ENCODE data around the gene IRF9.
A peak's percentile ranks its signal among the peaks of the same experiment; 100 is the strongest.

Gene IRF9

GRCh38 chr14:24160850-24161804, at the start of gene IRF9:
TSS of gene IRF9 (plus strand) at chr14:24161265. CDS start at chr14:24162145, 880 bp downstream.
- peak; percentile 74 for DNase-seq

- no peak for DNase-seq
Measured at GRCh38 chr14:24113379-24113800, 47.7 kb upstream of the IRF9 start.

GRCh38 chr14:24113801-24114531, 47.1 kb upstream of the IRF9 start:
- DNase-seq, result no peak

- peak; percentile 98 for DNase-seq
Measured at GRCh38 chr14:24114532-24115421, 46.3 kb upstream of the IRF9 start, which contains the start of the genes DCAF11 and NRL. TSS of gene DCAF11 (plus strand) at chr14:24114777. CDS start at chr14:24115595, 818 bp downstream. TSS of gene NRL (minus strand) at chr14:24114949. CDS start at chr14:24082848, 32,101 bp downstream.

GRCh38 chr14:24115422-24116127, 45.5 kb upstream of the IRF9 start:
- no peak for DNase-seq

- no peak for DNase-seq
Measured at GRCh38 chr14:24116128-24116814, 44.8 kb upstream of the IRF9 start.

GRCh38 chr14:24117179-24117578, 43.9 kb upstream of the IRF9 start:
- no peak for DNase-seq

- DNase-seq, result no peak
Measured at GRCh38 chr14:24119691-24120090, 41.4 kb upstream of the IRF9 start.

- DNase-seq, result no peak
Measured at GRCh38 chr14:24121210-24121609, 39.9 kb upstream of the IRF9 start.

- DNase-seq, result no peak
Measured at GRCh38 chr14:24122416-24122815, 38.6 kb upstream of the IRF9 start.

- no peak for DNase-seq
Measured at GRCh38 chr14:24122898-24123297, 38.2 kb upstream of the IRF9 start.

- DNase-seq, result no peak
Measured at GRCh38 chr14:24123424-24124417, 37.3 kb upstream of the IRF9 start.

- no peak for DNase-seq
Measured at GRCh38 chr14:24126939-24127338, 34.1 kb upstream of the IRF9 start.

GRCh38 chr14:24127673-24128072, 33.4 kb upstream of the IRF9 start:
- no peak for DNase-seq

GRCh38 chr14:24129410-24129998, 31.6 kb upstream of the IRF9 start:
- no peak for DNase-seq

GRCh38 chr14:24130380-24130716, 30.7 kb upstream of the IRF9 start, which contains the start of gene FITM1:
TSS of gene FITM1 (plus strand) at chr14:24130659. CDS start at chr14:24131564, 905 bp downstream.
- no peak for DNase-seq

GRCh38 chr14:24130717-24131548, 30.1 kb upstream of the IRF9 start:
- no peak for DNase-seq

- no peak for DNase-seq
Measured at GRCh38 chr14:24131549-24131966, 29.5 kb upstream of the IRF9 start.
